ENCODE results near the gene PGP. TPM values are rescaled to one million over a fixed set of nuclear protein-coding genes. Genes with fewer than 3 reads are reported as not detected.

The PGP gene
- total RNA-seq, 1 donor = 14.1 TPM

- Histone ChIP-seq H3K27ac (ENCODE audit: low read depth, low read length) (no peak within 1 kb of the TSS), H3K27me3 (ENCODE audit: insufficient read depth, low read length) (no peaks in the 10 kb centered on the region), H3K4me3 (ENCODE audit: insufficient read depth, low read length) (no peak within 1 kb of the TSS), H4K20me1 (ENCODE audit: insufficient read depth, low read length) (no peaks in the 10 kb centered on the region), H3K9me3 (ENCODE audit: low read depth, low read length) (no peaks in the 10 kb centered on the region), H3K36me3 (ENCODE audit: insufficient read depth, low read length) (peaks cover 20% of the 10 kb centered on the region), H3K4me2 (ENCODE audit: insufficient read depth, low read length) (no peak within 1 kb of the TSS), H3K79me2 (ENCODE audit: insufficient read depth, low read length) (peaks cover 49% of the 10 kb centered on the region), H3K4me1 (ENCODE audit: insufficient read depth, low read length) (peaks cover 24% of the 10 kb centered on the region), H2AFZ (ENCODE audit: low read length) (no peak within 1 kb of the TSS)
- peak; percentile 97 for DNase-seq (ENCODE audit: insufficient read length, low spot score, missing footprints)
- TF ChIP-seq CTCF (IDR thresholded peaks at IDR 0.05; ENCODE audit: extremely low read depth, low read depth, low read length) = no peak
Measured at GRCh38 chr16:2210386-2211365, 4.0 kb downstream of the PGP start, which contains the start of gene BRICD5. TSS of gene BRICD5 (minus strand) at chr16:2210863. CDS start at chr16:2210833, 30 bp downstream.

DNA sequence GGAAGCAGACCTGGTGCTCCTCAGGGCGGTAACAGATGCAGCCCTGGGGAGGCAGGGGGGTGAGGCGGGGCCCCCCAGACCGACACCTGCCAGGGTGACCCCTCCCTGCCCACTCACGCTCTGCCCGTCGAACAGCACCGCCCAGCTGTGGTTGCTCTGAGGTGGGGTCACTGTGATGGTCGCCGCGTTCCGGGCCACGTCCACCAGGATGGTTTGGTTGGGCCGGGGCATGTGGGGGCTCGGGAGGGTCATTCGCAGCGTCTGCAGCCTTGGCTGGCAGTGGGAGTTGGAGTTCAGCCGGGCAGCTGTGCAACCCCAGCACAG is 4.7 kb downstream of the PGP start:
- TF ChIP-seq CTCF (IDR thresholded peaks at IDR 0.05; ENCODE audit: extremely low read depth, low read depth, low read length) = no peak
- no peak overlapping the region for H3K4me2 ChIP-seq (ENCODE audit: insufficient read depth, low read length)
- peaks cover 51% of the 10 kb centered on the region for H3K79me2 ChIP-seq (ENCODE audit: insufficient read depth, low read length)
- no peaks in the 10 kb centered on the region for H3K9me3 ChIP-seq (ENCODE audit: low read depth, low read length)
- no peaks in the 10 kb centered on the region for H3K27me3 ChIP-seq (ENCODE audit: insufficient read depth, low read length)
- H2AFZ ChIP-seq (ENCODE audit: low read length) = no peak overlapping the region
- H3K36me3 ChIP-seq (ENCODE audit: insufficient read depth, low read length) = peaks cover 20% of the 10 kb centered on the region
- no peaks in the 10 kb centered on the region for H4K20me1 ChIP-seq (ENCODE audit: insufficient read depth, low read length)
- no peak overlapping the region for H3K27ac ChIP-seq (ENCODE audit: low read depth, low read length)
- H3K4me3 ChIP-seq (ENCODE audit: insufficient read depth, low read length) = no peak overlapping the region
- peaks cover 23% of the 10 kb centered on the region for H3K4me1 ChIP-seq (ENCODE audit: insufficient read depth, low read length)
- no peak for DNase-seq (ENCODE audit: insufficient read length, low spot score, missing footprints)

- Histone ChIP-seq H3K4me2 (ENCODE audit: insufficient read depth, low read length) (no peak overlapping the region), H2AFZ (ENCODE audit: low read length) (no peak overlapping the region), H3K79me2 (ENCODE audit: insufficient read depth, low read length) (peaks cover 51% of the 10 kb centered on the region), H3K4me3 (ENCODE audit: insufficient read depth, low read length) (no peak overlapping the region), H3K27me3 (ENCODE audit: insufficient read depth, low read length) (no peaks in the 10 kb centered on the region), H3K4me1 (ENCODE audit: insufficient read depth, low read length) (peaks cover 28% of the 10 kb centered on the region), H3K9me3 (ENCODE audit: low read depth, low read length) (no peaks in the 10 kb centered on the region), H3K36me3 (ENCODE audit: insufficient read depth, low read length) (peaks cover 20% of the 10 kb centered on the region), H3K27ac (ENCODE audit: low read depth, low read length) (no peak overlapping the region), H4K20me1 (ENCODE audit: insufficient read depth, low read length) (no peaks in the 10 kb centered on the region)
- DNase-seq (ENCODE audit: insufficient read length, low spot score, missing footprints) = no peak
- TF ChIP-seq CTCF (IDR thresholded peaks at IDR 0.05; ENCODE audit: extremely low read depth, low read depth, low read length) = no peak
Measured at GRCh38 chr16:2209258-2210008, 5.2 kb downstream of the PGP start.

DNA sequence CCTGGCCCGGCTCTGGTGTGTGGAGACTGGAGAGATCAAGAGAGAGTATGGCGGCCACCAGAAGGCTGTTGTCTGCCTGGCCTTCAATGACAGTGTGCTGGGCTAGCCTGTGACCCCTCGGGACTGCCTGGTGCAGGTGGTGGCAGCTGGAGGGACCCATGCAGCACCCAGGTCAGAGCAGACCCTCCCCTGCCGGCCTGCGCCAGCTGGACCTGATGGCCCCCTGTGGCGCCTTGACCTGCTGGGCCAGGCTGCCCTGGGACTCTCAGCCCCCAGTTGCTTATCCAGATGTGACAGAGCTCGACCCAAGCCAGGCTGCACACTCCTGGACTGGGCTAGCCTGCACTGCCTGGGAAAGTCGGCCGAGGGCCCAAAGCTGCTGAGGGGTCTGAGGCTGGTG is 5.9 kb downstream of the PGP start:
- no peak overlapping the region for H2AFZ ChIP-seq (ENCODE audit: low read length)
- H3K9me3 ChIP-seq (ENCODE audit: low read depth, low read length) = no peaks in the 10 kb centered on the region
- H3K36me3 ChIP-seq (ENCODE audit: insufficient read depth, low read length) = peaks cover 20% of the 10 kb centered on the region
- peaks cover 46% of the 10 kb centered on the region for H3K79me2 ChIP-seq (ENCODE audit: insufficient read depth, low read length)
- no peak overlapping the region for H3K4me3 ChIP-seq (ENCODE audit: insufficient read depth, low read length)
- no peak for DNase-seq (ENCODE audit: insufficient read length, low spot score, missing footprints)
- no peak for TF ChIP-seq CTCF (IDR thresholded peaks at IDR 0.05; ENCODE audit: extremely low read depth, low read depth, low read length)
- no peaks in the 10 kb centered on the region for H4K20me1 ChIP-seq (ENCODE audit: insufficient read depth, low read length)
- H3K4me1 ChIP-seq (ENCODE audit: insufficient read depth, low read length) = peaks cover 28% of the 10 kb centered on the region
- H3K27me3 ChIP-seq (ENCODE audit: insufficient read depth, low read length) = no peaks in the 10 kb centered on the region
- H3K4me2 ChIP-seq (ENCODE audit: insufficient read depth, low read length) = no peak overlapping the region
- H3K27ac ChIP-seq (ENCODE audit: low read depth, low read length) = no peak overlapping the region

Measured in osteoblast (primary cell).